Measurements from ENCODE around the gene CLHC1.

- no peak for TF ChIP-seq EP300 (IDR thresholded peaks at IDR 0.05)
- no peak for TF ChIP-seq CTCF (IDR thresholded peaks at IDR 0.05)
Observed at GRCh38 chr2:55140316-55141219, 91.5 kb downstream of the CLHC1 start.
